GM12878 (cell line): ENCODE results near the gene ANKRD42. TPM values are rescaled to one million over a fixed set of nuclear protein-coding genes. Genes with fewer than 3 reads are reported as not detected.

Experiments used
- ATAC-seq: fragments of 200-7000 bp; cut with Tn5 transposase; 3 replicates; pipeline ENCODE4 v1.9.1; 2020; ENCODE audit warnings: mild to moderate bottlenecking, moderate library complexity
- BruUV-seq: library from RNA; stranded (reverse); fragments of 400-500 nt; replicated peaks from 2 replicates; lab custom pipeline; 2021; lab: Mats Ljungman, UMichigan
- CTCF ChIA-PET: fragments of 300-600 bp; sonication (Branson Sonifier 250); formaldehyde crosslinking; extraction: SDS; loops from one replicate; lab custom pipeline; 2021; ENCODE audit warnings: inconsistent platforms; lab: Yijun Ruan, JAX
- POLR2A ChIA-PET: fragments of 350-600 bp; formaldehyde crosslinking; extraction: SDS; loops from one replicate; lab custom pipeline; 2021; ENCODE audit warnings: inconsistent platforms; lab: Charles Lee
- RAD21 ChIA-PET: fragments of 300-600 bp; sonication (Branson Sonifier 250); formaldehyde crosslinking; loops from one replicate; lab custom pipeline; 2023; ENCODE audit warnings: antibody characterized with exemption; ENCODE audit not compliant: unreplicated experiment; lab: Charles Lee
- SMC1A ChIA-PET: fragments of 300-600 bp; sonication (Branson Sonifier 250); formaldehyde crosslinking; loops from one replicate; lab custom pipeline; 2023; ENCODE audit not compliant: unreplicated experiment, uncharacterized antibody; lab: Charles Lee
- DNase-seq: peaks from one replicate; pipeline ENCODE4 v3.0.0-alpha.2; 2011; ENCODE audit warnings: low read depth, low spot score
- FAIRE-seq: peaks from 3 replicates; lab custom pipeline; 2011; peaks lifted over from hg19 to GRCh38; lab: Jason Lieb, UNC
- H2AFZ ChIP-seq: 2 replicates; pipeline ENCODE4 v1.6.0; 2011; ENCODE audit warnings: low read depth, low read length, control low read depth; ENCODE audit not compliant: control insufficient read depth
- H3K27ac ChIP-seq: 2 replicates; pipeline ENCODE4 v1.5.1; 2011; ENCODE audit warnings: control low read depth; ENCODE audit not compliant: control insufficient read depth, insufficient read depth
- H3K27me3 ChIP-seq, 2 experiments: replicated peaks in 1 of 2; 2 replicates each; pipeline versions ENCODE4 v1.6.0 to v1.6.1; 2011; ENCODE audit warnings: low read length in 1 of 2; ENCODE audit not compliant: control insufficient read depth in 2 of 2, insufficient read depth in 2 of 2
- H3K36me3 ChIP-seq, 2 experiments: 2 replicates each; pipeline ENCODE4 v1.5.1; 2011; ENCODE audit warnings: low read length in 1 of 2; ENCODE audit not compliant: control insufficient read depth in 2 of 2, insufficient read depth in 2 of 2
- H3K4me1 ChIP-seq: 2 replicates; pipeline ENCODE4 v1.6.1; 2011; ENCODE audit warnings: mild to moderate bottlenecking, low read length, moderate library complexity, mixed read lengths; ENCODE audit not compliant: control insufficient read depth, insufficient read depth
- H3K4me2 ChIP-seq: 2 replicates; pipeline ENCODE4 v1.6.0; 2011; ENCODE audit warnings: control low read depth; ENCODE audit not compliant: control insufficient read depth, insufficient read depth
- H3K4me3 ChIP-seq: fragments of 200-600 bp; sonication (generic); 2 replicates; pipeline ENCODE4 v1.5.1; 2016
- H3K79me2 ChIP-seq: 2 replicates; pipeline ENCODE4 v1.6.0; 2011; ENCODE audit warnings: low read length; ENCODE audit not compliant: control insufficient read depth, insufficient read depth
- H3K9ac ChIP-seq: 2 replicates; pipeline ENCODE4 v1.8.0; 2011; ENCODE audit warnings: low read length, control low read depth, mixed read lengths; ENCODE audit not compliant: control insufficient read depth, insufficient read depth
- H3K9me3 ChIP-seq: replicated peaks from 3 replicates; pipeline ENCODE4 v1.5.1; 2011; ENCODE audit warnings: mild to moderate bottlenecking, low read length; ENCODE audit not compliant: control insufficient read depth, insufficient read depth
- H4K20me1 ChIP-seq: 2 replicates; pipeline ENCODE4 v1.6.0; 2011; ENCODE audit not compliant: control insufficient read depth, insufficient read depth
- BHLHE40 ChIP-seq, 2 experiments: fragments of 450-650 bp in 1 of 2; IDR thresholded peaks; 2 replicates each; pipeline ENCODE4 v1.6.1; 2011 to 2017; ENCODE audit warnings: low read depth in 2 of 2, borderline replicate concordance in 1 of 2, improper control_type of control experiment in 1 of 2, low read length in 1 of 2, mild to moderate bottlenecking in 1 of 2
- CREB1 ChIP-seq: IDR thresholded peaks from 2 replicates; pipeline ENCODE4 v1.6.1; 2012; ENCODE audit warnings: low read depth, mild to moderate bottlenecking, inconsistent platforms
- EGR1 ChIP-seq, 2 experiments: IDR thresholded peaks; 1 replicate in 1 of 2; 2 replicates in 1 of 2; pipeline ENCODE4 v1.6.1; 2011 to 2012; ENCODE audit warnings: low read depth in 2 of 2, low read length in 2 of 2, borderline replicate concordance in 1 of 2, mild to moderate bottlenecking in 1 of 2, moderate library complexity in 1 of 2
- HDAC6 ChIP-seq: fragments of 200-600 bp; sonication (generic); IDR thresholded peaks from one replicate; pipeline ENCODE4 v1.8.0; 2017; ENCODE audit warnings: antibody characterized with exemption; ENCODE audit not compliant: unreplicated experiment
- IKZF1 ChIP-seq: fragments of 450-650 bp; conservative IDR thresholded peaks from 2 replicates; pipeline ENCODE4 v1.6.1; 2017; ENCODE audit warnings: antibody characterized with exemption, mild to moderate bottlenecking
- MAX ChIP-seq: IDR thresholded peaks from 2 replicates; pipeline ENCODE4 v1.6.1; 2012; ENCODE audit warnings: low read depth, low read length, improper control_type of control experiment
- MYC ChIP-seq: IDR thresholded peaks from 2 replicates; pipeline ENCODE4 v1.6.1; 2011; ENCODE audit warnings: mild to moderate bottlenecking, low read length, moderate library complexity, inconsistent platforms; ENCODE audit not compliant: insufficient read depth, insufficient replicate concordance, insufficient read length, severe bottlenecking
- NFYA ChIP-seq: IDR thresholded peaks from 2 replicates; pipeline ENCODE4 v1.6.1; 2011; ENCODE audit warnings: low read depth, mild to moderate bottlenecking, low read length, improper control_type of control experiment, borderline replicate concordance
- SMARCA5 ChIP-seq: fragments of 450-650 bp; IDR thresholded peaks from 2 replicates; pipeline ENCODE4 v1.6.1; 2017; ENCODE audit warnings: mild to moderate bottlenecking
- TCF3 ChIP-seq: IDR thresholded peaks from 2 replicates; pipeline ENCODE4 v1.6.1; 2012; ENCODE audit warnings: low read depth, mild to moderate bottlenecking, low read length, borderline replicate concordance; ENCODE audit not compliant: insufficient read depth
- WGBS: methylation state at CpG from one replicate; pipeline ENCODE4 v1.1.6; 2016; ENCODE audit warnings: low lambda C conversion rate; ENCODE audit not compliant: insufficient replicate concordance, insufficient coverage; ENCODE audit errors: missing lambda C conversion rate; 5-methylcytosine and 5-hydroxymethylcytosine counted together
- in situ Hi-C: fragments of 300-500 bp; cut with MboI; formaldehyde crosslinking; loops from 9 replicates; pipeline ENCODE4 v1.14.3; 2018; ENCODE audit warnings: mixed read lengths
- intact Hi-C: fragments of 100-400 bp; cut with micrococcal nuclease; formaldehyde crosslinking; loops from one replicate; pipeline ENCODE4 v1.14.2; 2022; ENCODE audit not compliant: unreplicated experiment
- polyA plus RNA-seq, 11 experiments: library from polyadenylated mRNA; depleted of rRNA in 4 of 11; unstranded in 6 of 11; stranded (reverse) in 5 of 11; fragments of >200 nt; fragmentation: Nextera tagmentation in 4 of 11; fragmentation: Illumina TruSeq in 1 of 11; extraction: Ambion mirVana in 4 of 11; extraction: Trizol in 1 of 11; gene quantifications; 1 replicate in 1 of 11; 2 replicates in 10 of 11; pipeline versions ENCODE4 v1.2.1 to v1.2.3, GENCODE V29; 2011 to 2016; ENCODE audit warnings: inconsistent platforms in 2 of 11, missing spikeins in 2 of 11, low read depth in 1 of 11
- total RNA-seq, 4 experiments: library from RNA; depleted of rRNA in 3 of 4; stranded (reverse); fragments of >200 nt in 3 of 4; fragmentation: Illumina TruSeq in 1 of 4; extraction: Trizol in 1 of 4; gene quantifications; 2 replicates each; pipeline versions ENCODE4 v1.2.1 to v1.2.3, GENCODE V29; 2013 to 2021
- TF ChIP-seq, protein P1 (sequence below): IDR thresholded peaks from 2 replicates; pipeline ENCODE4 v1.6.1; 2012; ENCODE audit warnings: low read length, inconsistent platforms
- TF ChIP-seq, protein P2 (sequence below): IDR thresholded peaks from 2 replicates; pipeline ENCODE4 v1.6.1; 2012; ENCODE audit warnings: mild to moderate bottlenecking, low read depth, low read length
- TF ChIP-seq, protein P3 (sequence below), 3 experiments: IDR thresholded peaks in 2 of 3; conservative IDR thresholded peaks in 1 of 3; 2 replicates each; pipeline ENCODE4 v1.5.1; 2011; ENCODE audit warnings: low read depth in 3 of 3, low read length in 3 of 3, mild to moderate bottlenecking in 3 of 3, control low read depth in 2 of 3, moderate library complexity in 2 of 3, inconsistent platforms in 1 of 3, mixed read lengths in 1 of 3; ENCODE audit not compliant: control insufficient read depth in 2 of 3, insufficient read depth in 1 of 3; ENCODE audit errors: extremely low read depth in 1 of 3

ANKRD42 gene
- total and polyA plus RNA-seq, 10 of the 15 experiments (the other 5 are each of a cell fraction or from before 2014, with no cell fraction given), result 0.68 to 3.2 (median 2.0) TPM

- DNase-seq, result peak; percentile 96
- SMC1A ChIA-PET, result interaction anchor here (0.9 to 1.3 kb wide), 3 partner anchors 216 to 445 kb away, joined by 3 to 4 read pairs (median 3); partner anchors contain the start of gene DDIAS
- POLR2A ChIA-PET, result interaction anchor here (0.8 to 2.2 kb wide), 8 partner anchors 9 to 388 kb away, joined by 3 to 15 read pairs (median 3); partner anchors contain the start of genes DDIAS, PCF11 and PRCP
- CTCF ChIA-PET, result interaction anchor here (0.6 to 1.0 kb wide), 3 partner anchors 10 to 376 kb away, joined by 3 read pairs; no protein-coding TSS in a partner anchor
- peak; percentile 93 for ATAC-seq
- intact Hi-C loops, result loop anchor here (1.0 to 10.0 kb wide), 3 partner anchors 224 to 689 kb away; partner anchors contain the start of gene PRCP
- Histone ChIP-seq H3K9me3 (no peaks in the 10 kb centered on the region), H3K4me3 (peak within 1 kb of the TSS; percentile 78), H3K27me3 (no peaks in the 10 kb centered on the region), H3K9ac (peak within 1 kb of the TSS; percentile 94), H3K27ac (peak within 1 kb of the TSS; percentile 96), H3K79me2 (peaks cover 30% of the 10 kb centered on the region), H3K36me3 (no peaks in the 10 kb centered on the region), H3K4me2 (peak within 1 kb of the TSS; percentile 87), H3K4me1 (peaks cover 21% of the 10 kb centered on the region), H4K20me1 (no peaks in the 10 kb centered on the region), H2AFZ (peak within 1 kb of the TSS; percentile 97)
- WGBS, result under 1% methylated on average over 55 of the region's 55 CpGs
- in situ Hi-C loops, result loop anchor here (5.0 to 10.0 kb wide), 2 partner anchors 381 to 531 kb away; partner anchors contain the start of genes DDIAS and PRCP
- RAD21 ChIA-PET, result interaction anchor here (0.8 to 1.6 kb wide), 6 partner anchors 9 to 419 kb away, joined by 3 to 7 read pairs (median 4); partner anchors contain the start of genes ANKRD42, DDIAS and PRCP
- peak; percentile 98 for FAIRE-seq
- BruUV-seq, result no TSS peak
- TF ChIP-seq CREB1 (peak; percentile 96), HDAC6 (peak; percentile 57), BHLHE40 (IDR thresholded peaks at IDR 0.05; ENCODE audit: borderline replicate concordance in 1 of 2, low read depth in 2 of 2, low read length in 1 of 2) (peak; percentile 44 to 45; a peak in 2 of 4 replicates), MYC (peak; percentile 39), MAX (peak; percentile 32; the same call in 1 of the 2 replicates), SMARCA5 (no peak), EGR1 (IDR thresholded peaks at IDR 0.05; ENCODE audit: borderline replicate concordance in 1 of 2, low read depth in 2 of 2, low read length in 2 of 2) (peak in 1 of 2 experiments; percentile 13; a peak in 1 of 3 replicates), NFYA (no peak), IKZF1 (peak; percentile 100), TCF3 (peak; percentile 68; the same call in 1 of the 2 replicates)
- TF ChIP-seq, protein P1, sequence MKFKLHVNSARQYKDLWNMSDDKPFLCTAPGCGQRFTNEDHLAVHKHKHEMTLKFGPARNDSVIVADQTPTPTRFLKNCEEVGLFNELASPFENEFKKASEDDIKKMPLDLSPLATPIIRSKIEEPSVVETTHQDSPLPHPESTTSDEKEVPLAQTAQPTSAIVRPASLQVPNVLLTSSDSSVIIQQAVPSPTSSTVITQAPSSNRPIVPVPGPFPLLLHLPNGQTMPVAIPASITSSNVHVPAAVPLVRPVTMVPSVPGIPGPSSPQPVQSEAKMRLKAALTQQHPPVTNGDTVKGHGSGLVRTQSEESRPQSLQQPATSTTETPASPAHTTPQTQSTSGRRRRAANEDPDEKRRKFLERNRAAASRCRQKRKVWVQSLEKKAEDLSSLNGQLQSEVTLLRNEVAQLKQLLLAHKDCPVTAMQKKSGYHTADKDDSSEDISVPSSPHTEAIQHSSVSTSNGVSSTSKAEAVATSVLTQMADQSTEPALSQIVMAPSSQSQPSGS, result 0 out of 2 replicates have a peak, but pooled peaks have one; percentile 60
- TF ChIP-seq, protein P2, sequence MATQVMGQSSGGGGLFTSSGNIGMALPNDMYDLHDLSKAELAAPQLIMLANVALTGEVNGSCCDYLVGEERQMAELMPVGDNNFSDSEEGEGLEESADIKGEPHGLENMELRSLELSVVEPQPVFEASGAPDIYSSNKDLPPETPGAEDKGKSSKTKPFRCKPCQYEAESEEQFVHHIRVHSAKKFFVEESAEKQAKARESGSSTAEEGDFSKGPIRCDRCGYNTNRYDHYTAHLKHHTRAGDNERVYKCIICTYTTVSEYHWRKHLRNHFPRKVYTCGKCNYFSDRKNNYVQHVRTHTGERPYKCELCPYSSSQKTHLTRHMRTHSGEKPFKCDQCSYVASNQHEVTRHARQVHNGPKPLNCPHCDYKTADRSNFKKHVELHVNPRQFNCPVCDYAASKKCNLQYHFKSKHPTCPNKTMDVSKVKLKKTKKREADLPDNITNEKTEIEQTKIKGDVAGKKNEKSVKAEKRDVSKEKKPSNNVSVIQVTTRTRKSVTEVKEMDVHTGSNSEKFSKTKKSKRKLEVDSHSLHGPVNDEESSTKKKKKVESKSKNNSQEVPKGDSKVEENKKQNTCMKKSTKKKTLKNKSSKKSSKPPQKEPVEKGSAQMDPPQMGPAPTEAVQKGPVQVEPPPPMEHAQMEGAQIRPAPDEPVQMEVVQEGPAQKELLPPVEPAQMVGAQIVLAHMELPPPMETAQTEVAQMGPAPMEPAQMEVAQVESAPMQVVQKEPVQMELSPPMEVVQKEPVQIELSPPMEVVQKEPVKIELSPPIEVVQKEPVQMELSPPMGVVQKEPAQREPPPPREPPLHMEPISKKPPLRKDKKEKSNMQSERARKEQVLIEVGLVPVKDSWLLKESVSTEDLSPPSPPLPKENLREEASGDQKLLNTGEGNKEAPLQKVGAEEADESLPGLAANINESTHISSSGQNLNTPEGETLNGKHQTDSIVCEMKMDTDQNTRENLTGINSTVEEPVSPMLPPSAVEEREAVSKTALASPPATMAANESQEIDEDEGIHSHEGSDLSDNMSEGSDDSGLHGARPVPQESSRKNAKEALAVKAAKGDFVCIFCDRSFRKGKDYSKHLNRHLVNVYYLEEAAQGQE, result no peak
- TF ChIP-seq, protein P3, sequence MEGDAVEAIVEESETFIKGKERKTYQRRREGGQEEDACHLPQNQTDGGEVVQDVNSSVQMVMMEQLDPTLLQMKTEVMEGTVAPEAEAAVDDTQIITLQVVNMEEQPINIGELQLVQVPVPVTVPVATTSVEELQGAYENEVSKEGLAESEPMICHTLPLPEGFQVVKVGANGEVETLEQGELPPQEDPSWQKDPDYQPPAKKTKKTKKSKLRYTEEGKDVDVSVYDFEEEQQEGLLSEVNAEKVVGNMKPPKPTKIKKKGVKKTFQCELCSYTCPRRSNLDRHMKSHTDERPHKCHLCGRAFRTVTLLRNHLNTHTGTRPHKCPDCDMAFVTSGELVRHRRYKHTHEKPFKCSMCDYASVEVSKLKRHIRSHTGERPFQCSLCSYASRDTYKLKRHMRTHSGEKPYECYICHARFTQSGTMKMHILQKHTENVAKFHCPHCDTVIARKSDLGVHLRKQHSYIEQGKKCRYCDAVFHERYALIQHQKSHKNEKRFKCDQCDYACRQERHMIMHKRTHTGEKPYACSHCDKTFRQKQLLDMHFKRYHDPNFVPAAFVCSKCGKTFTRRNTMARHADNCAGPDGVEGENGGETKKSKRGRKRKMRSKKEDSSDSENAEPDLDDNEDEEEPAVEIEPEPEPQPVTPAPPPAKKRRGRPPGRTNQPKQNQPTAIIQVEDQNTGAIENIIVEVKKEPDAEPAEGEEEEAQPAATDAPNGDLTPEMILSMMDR (IDR thresholded peaks at IDR 0.05 in 2 of 3, conservative IDR thresholded peaks at IDR 0.05 in 1 of 3; ENCODE audit: control insufficient read depth in 2 of 3, extremely low read depth in 1 of 3, insufficient read depth in 1 of 3, low read depth in 3 of 3, low read length in 3 of 3), result peak in 2 of 3 experiments; percentile 30 to 75; a peak in 3 of 6 replicates
Measured at GRCh38 chr11:83285771-83286528, 92.4 kb downstream of the ANKRD42 start, which contains the start of gene CCDC90B. Gene CCDC90B, minus strand, starts transcription at chr11:83286367. Its CDS starts 395 bp downstream, at chr11:83285972.
